Endothelial cell of umbilical vein (primary cell): ENCODE data around the gene HIVEP3. TPM values are rescaled to one million over a fixed set of nuclear protein-coding genes. Genes with fewer than 3 reads are reported as not detected.
A peak's percentile ranks its signal among the peaks of the same experiment; 100 is the strongest.

ENCODE experiments used
- BruUV-seq: library from RNA; stranded (reverse); fragments of 400-500 nt; replicated peaks from 2 replicates; lab custom pipeline; 2021; lab: Mats Ljungman, UMichigan
- CTCF ChIA-PET: fragments of 300-600, 350-600 bp; sonication (Branson Sonifier 250); formaldehyde crosslinking; loops from one replicate; lab custom pipeline; 2021; ENCODE audit warnings: antibody characterized with exemption, inconsistent platforms; lab: Charles Lee
- POLR2A ChIA-PET: fragments of 300-600, 350-600 bp; sonication (Branson Sonifier 250); formaldehyde crosslinking; loops from one replicate; lab custom pipeline; 2021; ENCODE audit warnings: antibody characterized with exemption, inconsistent platforms; lab: Charles Lee
- DNase-seq: peaks from one replicate; pipeline ENCODE4 v3.0.0-alpha.2; 2011; ENCODE audit warnings: low read depth, low spot score
- FAIRE-seq: peaks from 2 replicates; lab custom pipeline; 2011; peaks lifted over from hg19 to GRCh38; lab: Jason Lieb, UNC
- H2AFZ ChIP-seq: 2 replicates; pipeline ENCODE4 v1.6.0; 2012; ENCODE audit warnings: low read depth, low read length, control low read depth, inconsistent platforms
- H3K27ac ChIP-seq: 2 replicates; pipeline ENCODE4 v1.5.1; 2011; ENCODE audit warnings: low read depth, mild to moderate bottlenecking, control low read depth, low read length, moderate library complexity; ENCODE audit not compliant: insufficient read depth
- H3K27me3 ChIP-seq, 2 experiments: 2 replicates each; pipeline versions ENCODE4 v1.6.0 to v1.6.1; 2011; ENCODE audit warnings: low read length in 2 of 2, mixed read lengths in 1 of 2; ENCODE audit not compliant: control insufficient read depth in 2 of 2, insufficient read depth in 2 of 2
- H3K36me3 ChIP-seq, 2 experiments: 2 replicates in 1 of 2; 3 replicates in 1 of 2; pipeline ENCODE4 v1.5.1; 2011; ENCODE audit warnings: low read length in 2 of 2, mild to moderate bottlenecking in 1 of 2, moderate library complexity in 1 of 2; ENCODE audit not compliant: control insufficient read depth in 2 of 2, insufficient read depth in 2 of 2; ENCODE audit errors: extremely low read depth in 1 of 2
- H3K4me1 ChIP-seq: 3 replicates; pipeline ENCODE4 v1.5.1; 2011; ENCODE audit warnings: mild to moderate bottlenecking, low read length; ENCODE audit not compliant: control insufficient read depth, insufficient read depth; ENCODE audit errors: extremely low read depth
- H3K4me2 ChIP-seq: 2 replicates; pipeline ENCODE4 v1.6.1; 2011; ENCODE audit warnings: low read length, control low read depth, mixed read lengths; ENCODE audit not compliant: insufficient read depth
- H3K4me3 ChIP-seq, 3 experiments: fragments of 200-600 bp in 1 of 3; sonication (generic), shearing (Covaris generic) in 1 of 3; replicated peaks in 1 of 3; 2 replicates each; pipeline ENCODE4 v1.5.1; 2011 to 2016; ENCODE audit warnings: control low read depth in 3 of 3, low read length in 3 of 3, mild to moderate bottlenecking in 2 of 3, inconsistent platforms in 1 of 3, low read depth in 1 of 3, moderate library complexity in 1 of 3; ENCODE audit not compliant: insufficient read depth in 1 of 3
- H3K79me2 ChIP-seq: 2 replicates; pipeline ENCODE4 v1.6.0; 2012; ENCODE audit warnings: low read length, inconsistent platforms; ENCODE audit not compliant: control insufficient read depth, insufficient read depth
- H3K9ac ChIP-seq: replicated peaks from 2 replicates; pipeline ENCODE3; 2011; ENCODE audit warnings: low read length, control low read depth; ENCODE audit not compliant: insufficient read depth; ENCODE audit errors: extremely low read depth
- H3K9me1 ChIP-seq: replicated peaks from 3 replicates; pipeline ENCODE4 v1.6.0; 2011; ENCODE audit warnings: mild to moderate bottlenecking, low read length; ENCODE audit not compliant: control insufficient read depth, insufficient read depth; ENCODE audit errors: extremely low read depth
- H3K9me3 ChIP-seq: replicated peaks from 2 replicates; pipeline ENCODE4 v1.5.1; 2012; ENCODE audit warnings: low read length, inconsistent platforms; ENCODE audit not compliant: control insufficient read depth, insufficient read depth
- H4K20me1 ChIP-seq: replicated peaks from 2 replicates; pipeline ENCODE3; 2011; ENCODE audit warnings: mild to moderate bottlenecking, low read length; ENCODE audit not compliant: control insufficient read depth, insufficient read depth; ENCODE audit errors: extremely low read depth
- CTCF ChIP-seq, 2 donors: IDR thresholded peaks; 1 replicate in 1 of 2; 2 replicates in 1 of 2; pipeline ENCODE4 v1.5.1; 2011; ENCODE audit warnings: low read length in 2 of 2, mild to moderate bottlenecking in 2 of 2, moderate library complexity in 2 of 2, control low read depth in 1 of 2, inconsistent platforms in 1 of 2, low read depth in 1 of 2; ENCODE audit not compliant: insufficient read depth in 1 of 2; ENCODE audit errors: extremely low read depth in 1 of 2
- EZH2 ChIP-seq: IDR thresholded peaks from 2 replicates; pipeline ENCODE4 v1.6.1; 2012; ENCODE audit warnings: borderline replicate concordance, low read depth, mild to moderate bottlenecking, moderate library complexity, low read length, inconsistent platforms; ENCODE audit not compliant: severe bottlenecking
- FOS ChIP-seq: IDR thresholded peaks from 2 replicates; pipeline ENCODE4 v1.6.1; 2011; ENCODE audit warnings: mild to moderate bottlenecking, low read length, moderate library complexity, borderline replicate concordance; ENCODE audit not compliant: insufficient read depth
- GATA2 ChIP-seq: IDR thresholded peaks from 2 replicates; pipeline ENCODE4 v1.7.0; 2011; ENCODE audit warnings: low read depth, mild to moderate bottlenecking, moderate library complexity, mixed read lengths, low read length; ENCODE audit not compliant: insufficient read length, insufficient read depth
- JUN ChIP-seq: IDR thresholded peaks from 2 replicates; pipeline ENCODE4 v1.6.1; 2011; ENCODE audit warnings: borderline replicate concordance, low read depth; ENCODE audit not compliant: insufficient read length, insufficient read depth
- MAX ChIP-seq: IDR thresholded peaks from 2 replicates; pipeline ENCODE4 v1.6.1; 2011; ENCODE audit not compliant: insufficient read depth, insufficient read length
- MYC ChIP-seq: IDR thresholded peaks from one replicate; pipeline ENCODE4 v1.6.1; 2011; ENCODE audit warnings: mild to moderate bottlenecking, low read depth, low read length
- POLR2A ChIP-seq: IDR thresholded peaks from 2 replicates; pipeline ENCODE4 v1.6.1; 2012; ENCODE audit warnings: low read depth, mild to moderate bottlenecking, control low read depth, low read length
- POLR2AphosphoS5 ChIP-seq: IDR thresholded peaks from 2 replicates; pipeline ENCODE4 v1.6.1; 2012; ENCODE audit warnings: low read depth, mild to moderate bottlenecking, control low read depth, low read length, moderate library complexity; ENCODE audit not compliant: insufficient read depth
- dilution Hi-C: fragments of 300-500 bp; cut with MboI; formaldehyde crosslinking; loops from one replicate; pipeline ENCODE4 v1.15.0; 2019; ENCODE audit warnings: low sequenced_read_pairs; ENCODE audit not compliant: extremely low pct_ligation_motif_present
- intact Hi-C: fragments of 100-400 bp; cut with micrococcal nuclease; formaldehyde crosslinking; loops from one replicate; pipeline ENCODE4 v1.10.0; 2022
- polyA plus RNA-seq, 4 experiments: library from polyadenylated mRNA; depleted of rRNA in 3 of 4; stranded (reverse) in 3 of 4; unstranded in 1 of 4; fragments of >200 nt; gene quantifications; 2 replicates each; pipeline versions ENCODE4 v1.2.1 to v1.2.3, GENCODE V29; 2011 to 2012; ENCODE audit warnings: missing spikeins in 1 of 4
- total RNA-seq: library from RNA; stranded (reverse); gene quantifications from 2 replicates; pipeline ENCODE4 v1.2.3, GENCODE V29; 2021

HIVEP3 gene
- total and polyA plus RNA-seq, 2 donors (not counting 3 experiments of a cell fraction or from before 2014, with no cell fraction given): 3.4 to 4.0 TPM

- no peaks in the 10 kb centered on the region for H3K27me3 ChIP-seq
- no peak for TF ChIP-seq POLR2A
- TF ChIP-seq GATA2: no peak
- TF ChIP-seq JUN: no peak
- no peak for TF ChIP-seq MYC
- no peak overlapping the region for H3K4me2 ChIP-seq
- BruUV-seq: no TSS peak
- H3K79me2 ChIP-seq: no peaks in the 10 kb centered on the region
- no peak for FAIRE-seq
- intact Hi-C loops: loop anchor here (10.0 kb wide), 1 partner anchor 252 kb away; no protein-coding TSS in a partner anchor
- no peak for DNase-seq
- no peaks in the 10 kb centered on the region for H3K9me3 ChIP-seq
- H2AFZ ChIP-seq: no peak overlapping the region
- H3K27ac ChIP-seq: no peak overlapping the region
- no peaks in the 10 kb centered on the region for H3K9me1 ChIP-seq
- dilution Hi-C loops: no loop called here
- H4K20me1 ChIP-seq: no peaks in the 10 kb centered on the region
- H3K9ac ChIP-seq: no peak overlapping the region
- no peaks in the 10 kb centered on the region for H3K36me3 ChIP-seq
- ChIA-PET CTCF (interaction anchor here (0.6 to 1.6 kb wide), 5 partner anchors 8 to 28 kb away, joined by 3 to 4 read pairs (median 3); no protein-coding TSS in a partner anchor), POLR2A (no interaction called here)
- H3K4me3 ChIP-seq: no peak overlapping the region
- peaks cover 10% of the 10 kb centered on the region for H3K4me1 ChIP-seq
These were observed 266.1 kb downstream of the HIVEP3 start for GRCh38 chr1:41652384-41653265.

- dilution Hi-C loops: no loop called here
- BruUV-seq: no TSS peak
- no peak overlapping the region for H3K4me3 ChIP-seq
- H3K27me3 ChIP-seq: no peaks in the 10 kb centered on the region
- H2AFZ ChIP-seq: peak overlapping the region; percentile 37
- no peaks in the 10 kb centered on the region for H3K9me1 ChIP-seq
- DNase-seq (no peak), FAIRE-seq (no peak)
- no peaks in the 10 kb centered on the region for H4K20me1 ChIP-seq
- TF ChIP-seq MAX (no peak), EZH2 (no peak), POLR2A (no peak), MYC (no peak), JUN (no peak), GATA2 (no peak), POLR2AphosphoS5 (no peak), CTCF (IDR thresholded peaks at IDR 0.05; ENCODE audit: extremely low read depth in 1 of 2, insufficient read depth in 1 of 2, low read depth in 1 of 2, low read length in 2 of 2) (no peak), FOS (no peak)
- no peak overlapping the region for H3K27ac ChIP-seq
- ChIA-PET POLR2A (no interaction called here), CTCF (no interaction called here)
- no peaks in the 10 kb centered on the region for H3K36me3 ChIP-seq
- intact Hi-C loops: loop anchor here (10.0 kb wide), 1 partner anchor 255 kb away; no protein-coding TSS in a partner anchor
- peaks cover 10% of the 10 kb centered on the region for H3K4me1 ChIP-seq
- H3K9me3 ChIP-seq: no peaks in the 10 kb centered on the region
- H3K4me2 ChIP-seq: peak overlapping the region; percentile 14
- no peak overlapping the region for H3K9ac ChIP-seq
- no peaks in the 10 kb centered on the region for H3K79me2 ChIP-seq
These were observed 268.5 kb downstream of the HIVEP3 start for GRCh38 chr1:41650028-41650880.
